Central memory CD8-positive, alpha-beta T cell (primary cell): ENCODE data around the gene ZCWPW1.

Experiments
- ATAC-seq: fragments of 150-1000 bp; cut with Tn5 transposase; replicated peaks from 2 replicates; pipeline ENCODE4 v1.10.0; 2022; ENCODE audit warnings: mild to moderate bottlenecking, moderate FRiP score, moderate number of reproducible peaks; ENCODE audit not compliant: poor library complexity, severe bottlenecking; ENCODE audit errors: extremely low read depth
- DNase-seq, 2 donors: peaks; one replicate each; pipeline ENCODE4 v3.0.0; 2021; ENCODE audit warnings: low spot score in 2 of 2
- H3K27ac Mint-ChIP-seq: one replicate; pipeline ENCODE4 v1.8.0; 2022; ENCODE audit warnings: low read depth, mild to moderate bottlenecking, moderate library complexity, mixed read lengths
- H3K27me3 Mint-ChIP-seq: one replicate; pipeline ENCODE4 v1.8.0; 2022; ENCODE audit warnings: mixed read lengths
- H3K36me3 Mint-ChIP-seq: one replicate; pipeline ENCODE4 v1.8.0; 2022; ENCODE audit warnings: mild to moderate bottlenecking, moderate library complexity, mixed read lengths; ENCODE audit not compliant: insufficient read depth
- H3K4me1 Mint-ChIP-seq: one replicate; pipeline ENCODE4 v1.8.0; 2022; ENCODE audit warnings: mixed read lengths
- H3K4me3 Mint-ChIP-seq: one replicate; pipeline ENCODE4 v1.8.0; 2022; ENCODE audit warnings: mild to moderate bottlenecking, moderate library complexity, mixed read lengths
- H3K9me3 Mint-ChIP-seq: one replicate; pipeline ENCODE4 v1.8.0; 2022; ENCODE audit warnings: mixed read lengths

Gene ZCWPW1

GRCh38 chr7:100400041-100400440, 28.5 kb downstream of the ZCWPW1 start:
- Mint-ChIP-seq H3K27ac (no peak overlapping the region), H3K4me3 (no peak overlapping the region)

DNA sequence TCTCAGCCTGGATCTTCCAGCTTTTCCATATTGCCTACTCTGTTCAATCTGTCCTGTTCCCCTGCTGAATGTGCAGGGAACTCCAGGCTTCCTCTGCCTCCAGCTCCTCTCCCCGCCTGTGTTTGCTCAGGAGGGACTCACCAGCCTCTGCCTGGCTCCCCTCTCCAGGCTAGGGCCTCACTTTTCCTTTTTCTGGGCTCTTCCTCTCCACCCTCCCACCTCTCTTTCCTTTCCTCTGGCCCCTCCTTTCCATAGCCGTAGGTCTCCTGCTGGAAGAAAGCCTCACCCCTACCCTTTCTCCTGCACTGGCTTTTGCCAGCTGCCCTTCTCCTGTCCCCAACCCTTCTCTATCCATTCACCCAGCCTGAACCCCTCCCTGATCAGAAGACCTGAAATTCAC, 30.3 kb downstream of the ZCWPW1 start:
- Mint-ChIP-seq H3K4me1 (peaks cover 28% of the 10 kb centered on the region), H3K9me3 (no peaks in the 10 kb centered on the region), H3K36me3 (peaks cover 4% of the 10 kb centered on the region), H3K27ac (peak overlapping the region; percentile 66), H3K4me3 (peak overlapping the region; percentile 35), H3K27me3 (no peaks in the 10 kb centered on the region)
- no peak for DNase-seq
- ATAC-seq: no peak

More at GRCh38 chr7:100400041-100400440, 28.5 kb downstream of the ZCWPW1 start:
- DNase-seq: no peak
- ATAC-seq: no peak
- Mint-ChIP-seq H3K9me3 (no peaks in the 10 kb centered on the region), H3K36me3 (peaks cover 4% of the 10 kb centered on the region), H3K27me3 (no peaks in the 10 kb centered on the region), H3K4me1 (peaks cover 28% of the 10 kb centered on the region)

DNA sequence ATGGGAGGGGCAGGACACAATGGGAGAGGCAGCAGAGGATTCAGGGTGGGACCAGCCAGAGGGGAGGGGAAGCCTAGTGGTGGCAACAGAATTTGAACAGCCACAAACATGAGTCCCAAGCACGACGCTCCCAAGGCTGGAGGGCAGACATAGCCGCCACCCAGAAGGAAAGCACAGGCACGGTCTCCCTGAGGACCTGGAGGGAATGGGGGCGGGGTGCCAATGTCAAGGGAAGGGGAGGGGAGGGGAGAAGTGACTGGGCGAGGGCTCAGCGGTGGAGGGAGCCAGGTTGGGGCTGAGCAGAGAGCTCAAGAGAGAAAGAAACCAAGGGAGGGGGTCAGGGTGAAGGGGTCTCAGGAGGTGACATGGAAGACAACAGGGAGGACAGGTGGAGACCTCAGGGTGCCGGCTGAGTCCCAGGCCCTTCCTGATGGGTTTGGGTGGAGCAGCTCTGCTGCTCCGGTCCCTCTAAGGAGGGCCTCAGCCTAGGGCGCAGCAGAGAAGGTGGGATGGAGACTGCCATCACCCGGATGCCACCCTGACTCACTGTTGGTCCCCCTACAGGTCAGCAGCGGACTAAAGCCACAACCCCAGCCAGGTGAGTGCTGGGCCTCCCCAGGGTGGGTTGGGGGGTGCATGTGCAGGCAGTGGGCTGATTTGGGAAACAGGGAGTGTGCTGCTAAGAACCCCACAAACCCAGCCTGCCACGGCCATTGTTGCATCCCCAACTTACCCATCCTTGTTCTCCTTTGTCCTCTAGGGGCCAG, 31.0 kb downstream of the ZCWPW1 start:
- peak overlapping the region; percentile 99 for H3K27ac Mint-ChIP-seq
- DNase-seq (no peak), ATAC-seq (no peak)
- no peaks in the 10 kb centered on the region for H3K27me3 Mint-ChIP-seq
- H3K36me3 Mint-ChIP-seq: peaks cover 4% of the 10 kb centered on the region
- peak overlapping the region; percentile 35 for H3K4me3 Mint-ChIP-seq
- no peaks in the 10 kb centered on the region for H3K9me3 Mint-ChIP-seq
- H3K4me1 Mint-ChIP-seq: peaks cover 28% of the 10 kb centered on the region

- H3K9me3 Mint-ChIP-seq: no peaks in the 10 kb centered on the region
- peaks cover 28% of the 10 kb centered on the region for H3K4me1 Mint-ChIP-seq
- H3K36me3 Mint-ChIP-seq: peaks cover 4% of the 10 kb centered on the region
- H3K27ac Mint-ChIP-seq: peak overlapping the region; percentile 99
- peak overlapping the region; percentile 64 for H3K4me3 Mint-ChIP-seq
- peak in 1 of 2 donors; percentile 28 for DNase-seq
- peak; percentile 98 for ATAC-seq
- H3K27me3 Mint-ChIP-seq: no peaks in the 10 kb centered on the region
These were observed 32.0 kb downstream of the ZCWPW1 start for GRCh38 chr7:100396421-100396982.

DNA sequence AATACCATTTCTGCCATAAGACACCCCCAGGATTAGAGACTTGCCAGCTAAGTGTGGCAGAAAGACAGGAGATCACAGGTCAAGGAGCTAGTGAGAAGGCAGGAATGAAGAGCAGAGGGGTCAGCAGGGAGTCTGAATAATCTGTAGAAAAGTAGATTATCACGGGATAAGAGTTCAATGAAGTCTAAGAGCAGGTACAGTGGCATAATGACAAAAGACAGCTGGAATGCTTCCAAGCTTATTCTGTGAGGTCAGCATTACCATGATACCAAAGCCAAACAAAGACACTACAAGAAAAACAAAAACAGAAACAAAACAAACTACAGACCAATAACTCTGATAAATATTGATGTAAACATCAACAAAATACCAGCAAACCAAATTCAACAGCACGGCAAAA, 34.4 kb downstream of the ZCWPW1 start:
- Mint-ChIP-seq H3K9me3 (no peaks in the 10 kb centered on the region), H3K4me3 (no peak overlapping the region), H3K4me1 (peaks cover 28% of the 10 kb centered on the region), H3K27ac (no peak overlapping the region), H3K36me3 (peaks cover 4% of the 10 kb centered on the region), H3K27me3 (peaks cover 15% of the 10 kb centered on the region)
- DNase-seq: no peak
- no peak for ATAC-seq

GRCh38 chr7:100393233-100393905, 35.1 kb downstream of the ZCWPW1 start:
- Mint-ChIP-seq H3K27ac (no peak overlapping the region), H3K27me3 (peaks cover 15% of the 10 kb centered on the region), H3K36me3 (peaks cover 4% of the 10 kb centered on the region), H3K9me3 (no peaks in the 10 kb centered on the region), H3K4me1 (peaks cover 24% of the 10 kb centered on the region), H3K4me3 (no peak overlapping the region)
- ATAC-seq: no peak
- no peak for DNase-seq

DNA sequence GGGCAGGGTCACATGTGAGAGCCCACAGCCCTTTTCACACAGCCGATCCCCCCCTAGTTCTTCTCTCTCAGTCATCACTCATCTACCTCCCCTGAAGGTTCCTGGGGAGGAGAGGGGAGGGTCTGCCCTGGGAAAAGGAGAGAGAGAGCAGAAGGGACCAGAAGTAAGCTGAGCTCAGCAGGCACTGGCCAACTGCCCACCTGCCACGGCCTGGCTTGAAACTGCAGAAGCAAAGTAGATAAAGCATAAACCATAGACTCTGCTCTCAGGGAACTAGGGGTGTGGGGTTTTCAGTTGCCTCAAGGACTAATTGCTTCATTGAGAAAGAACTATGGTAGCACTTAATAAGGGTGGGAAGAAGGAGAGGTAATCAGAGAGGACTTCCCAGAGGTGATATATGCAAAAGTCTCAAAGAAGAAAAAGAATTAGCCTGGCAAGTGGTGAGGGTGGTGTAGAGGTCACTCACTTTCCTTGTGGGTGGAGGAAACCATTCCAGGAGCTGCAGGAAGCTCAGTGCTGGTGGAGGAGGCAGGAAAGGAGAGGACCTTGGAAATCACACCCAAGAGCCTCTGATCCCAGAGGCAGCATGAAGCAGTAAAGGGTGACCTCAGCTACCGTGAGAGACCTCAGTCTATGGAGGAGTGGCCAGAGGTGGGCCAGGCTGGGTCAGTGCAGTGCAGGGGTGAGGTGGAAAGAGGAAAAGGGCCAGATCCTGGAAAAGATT, 38.1 kb downstream of the ZCWPW1 start:
- Mint-ChIP-seq H3K4me1 (peaks cover 2% of the 10 kb centered on the region), H3K36me3 (no peaks in the 10 kb centered on the region), H3K9me3 (no peaks in the 10 kb centered on the region), H3K27ac (no peak overlapping the region), H3K27me3 (peaks cover 15% of the 10 kb centered on the region), H3K4me3 (no peak overlapping the region)
- ATAC-seq (no peak), DNase-seq (no peak)

DNA sequence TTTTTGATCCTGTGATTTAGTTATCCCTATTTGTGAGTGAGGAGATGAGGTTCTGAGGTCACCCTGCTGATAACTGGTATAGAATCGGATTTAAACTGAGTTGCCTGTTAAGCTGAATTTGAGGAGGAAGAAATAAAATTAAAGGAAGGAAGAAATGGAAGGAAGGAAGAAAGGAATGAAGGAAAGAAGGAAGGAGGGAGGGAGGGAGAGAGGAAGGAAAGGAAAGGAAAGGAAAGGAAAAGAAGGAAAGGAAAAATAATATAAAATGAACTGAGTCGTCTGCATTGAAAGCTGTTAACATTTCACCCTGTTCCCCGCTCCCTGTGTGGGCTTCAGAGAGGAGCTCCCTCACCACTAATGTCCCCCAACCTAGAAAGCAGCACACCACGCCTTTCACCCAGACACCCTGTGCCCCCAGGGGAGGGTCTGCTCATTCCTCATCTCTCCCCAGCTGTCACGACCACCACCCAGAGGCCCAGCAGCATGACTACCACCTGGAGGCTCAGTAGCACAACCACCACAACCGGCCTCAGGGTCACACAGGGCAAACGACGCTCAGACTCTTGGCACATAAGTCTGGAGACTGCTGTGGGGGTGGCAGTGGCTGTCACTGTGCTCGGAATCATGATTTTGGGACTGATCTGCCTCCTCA, 38.9 kb downstream of the ZCWPW1 start:
- Mint-ChIP-seq H3K4me1 (no peaks in the 10 kb centered on the region), H3K4me3 (no peak overlapping the region), H3K27me3 (peaks cover 15% of the 10 kb centered on the region), H3K9me3 (no peaks in the 10 kb centered on the region), H3K36me3 (no peaks in the 10 kb centered on the region), H3K27ac (no peak overlapping the region)
- ATAC-seq: no peak
- DNase-seq: no peak

DNA sequence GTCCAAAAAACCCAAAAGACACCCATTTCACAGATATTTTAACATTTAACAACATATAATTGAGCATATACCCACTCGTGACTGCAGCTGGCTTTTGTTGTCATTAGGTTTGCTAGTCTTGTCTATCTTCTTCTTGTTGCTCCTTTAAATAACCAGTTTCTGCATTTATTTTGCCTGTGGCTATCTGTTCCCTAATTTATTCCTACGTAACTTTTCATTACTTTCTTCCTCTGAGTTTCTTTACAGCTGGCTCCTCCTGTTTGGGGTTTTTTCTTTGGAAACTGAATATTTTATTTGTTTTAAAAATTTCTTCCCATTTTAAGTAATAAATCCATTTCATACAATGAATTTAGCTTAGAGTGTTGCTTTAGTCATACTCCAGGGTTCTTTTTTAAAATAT, 40.8 kb downstream of the ZCWPW1 start:
- Mint-ChIP-seq H3K4me1 (no peaks in the 10 kb centered on the region), H3K9me3 (no peaks in the 10 kb centered on the region)
- no peak for DNase-seq

DNA sequence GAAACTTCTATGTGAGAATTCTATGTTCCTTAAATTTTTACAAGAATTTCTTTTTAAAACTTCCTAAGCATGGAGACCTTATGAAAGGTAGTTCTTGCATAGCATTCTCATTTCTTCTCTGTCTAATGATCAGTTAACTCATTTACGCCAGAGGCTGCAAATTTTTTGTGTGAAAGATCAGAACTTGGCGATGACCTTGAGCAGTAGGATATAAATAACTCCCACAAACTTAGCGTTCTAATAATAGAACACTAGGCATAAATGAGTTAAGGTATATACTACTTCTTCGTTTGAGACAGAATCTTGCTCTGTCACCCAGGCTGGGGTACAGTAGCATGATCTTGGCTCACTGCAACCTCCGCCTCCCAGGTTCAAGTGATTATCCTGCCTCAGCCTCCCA, 41.6 kb downstream of the ZCWPW1 start:
- Mint-ChIP-seq H3K4me3 (no peak overlapping the region), H3K27ac (no peak overlapping the region), H3K4me1 (no peaks in the 10 kb centered on the region), H3K27me3 (peaks cover 15% of the 10 kb centered on the region), H3K36me3 (peaks cover 1% of the 10 kb centered on the region), H3K9me3 (no peaks in the 10 kb centered on the region)
- DNase-seq (no peak), ATAC-seq (no peak)

More for the DNA sequence above, 40.8 kb downstream of the ZCWPW1 start:
- Mint-ChIP-seq H3K27ac (no peak overlapping the region), H3K4me3 (no peak overlapping the region), H3K36me3 (peaks cover 1% of the 10 kb centered on the region), H3K27me3 (peaks cover 15% of the 10 kb centered on the region)
- no peak for ATAC-seq

DNA sequence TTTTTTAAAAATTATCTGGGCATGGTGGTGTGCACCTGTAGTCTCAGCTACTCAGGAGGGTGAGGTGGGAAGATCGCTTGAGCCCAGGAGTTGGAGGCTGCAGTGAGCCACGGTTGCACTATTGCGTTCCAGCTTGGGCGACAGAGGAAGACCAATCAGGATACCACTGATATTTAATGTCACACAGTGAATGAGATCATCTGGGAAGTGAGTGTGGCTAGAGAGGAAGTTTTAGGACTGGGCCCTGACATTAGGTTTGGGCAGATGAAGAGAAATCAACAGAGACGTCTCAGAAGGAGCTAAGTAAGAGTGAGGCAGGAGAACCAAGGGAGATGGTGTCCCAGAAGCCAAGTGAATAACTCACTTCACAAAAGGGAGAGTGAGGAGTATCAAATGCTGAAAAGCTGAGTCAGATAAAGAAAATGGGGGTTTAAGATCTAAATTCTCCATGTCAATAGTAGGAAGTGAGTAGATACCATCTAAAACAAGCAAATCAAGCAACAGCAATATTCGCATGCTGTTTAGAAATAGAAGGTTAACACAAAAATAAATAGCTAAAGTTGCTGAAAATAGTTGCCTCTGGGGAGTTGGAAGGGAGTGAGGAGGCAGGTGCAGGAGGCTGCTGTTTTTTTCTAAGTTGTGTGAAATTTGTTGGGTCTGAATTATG, 43.7 kb downstream of the ZCWPW1 start:
- Mint-ChIP-seq H3K4me3 (no peak overlapping the region), H3K36me3 (peaks cover 3% of the 10 kb centered on the region), H3K27me3 (peaks cover 2% of the 10 kb centered on the region), H3K4me1 (no peaks in the 10 kb centered on the region), H3K27ac (peak overlapping the region; percentile 13), H3K9me3 (no peaks in the 10 kb centered on the region)
- ATAC-seq: no peak
- DNase-seq: no peak
